Sigmoid colon (tissue), 3 donors: ENCODE results near the gene PSMD7.

Experiments
- POLR2A ChIP-seq, 2 donors: fragments of 450-650 bp; IDR thresholded peaks; one replicate each; pipeline ENCODE4 v1.6.1; 2016; ENCODE audit warnings: antibody characterized with exemption in 2 of 2, mild to moderate bottlenecking in 2 of 2, moderate library complexity in 2 of 2
- TF ChIP-seq, protein P1 (sequence below), 4 experiments: fragments of 450-650 bp in 3 of 4; fragments of 200-600 bp in 1 of 4; IDR thresholded peaks; one replicate each; pipeline ENCODE4 v1.5.1; 2016 to 2019; ENCODE audit warnings: antibody characterized with exemption in 4 of 4, mild to moderate bottlenecking in 3 of 4, moderate library complexity in 2 of 4

DNA sequence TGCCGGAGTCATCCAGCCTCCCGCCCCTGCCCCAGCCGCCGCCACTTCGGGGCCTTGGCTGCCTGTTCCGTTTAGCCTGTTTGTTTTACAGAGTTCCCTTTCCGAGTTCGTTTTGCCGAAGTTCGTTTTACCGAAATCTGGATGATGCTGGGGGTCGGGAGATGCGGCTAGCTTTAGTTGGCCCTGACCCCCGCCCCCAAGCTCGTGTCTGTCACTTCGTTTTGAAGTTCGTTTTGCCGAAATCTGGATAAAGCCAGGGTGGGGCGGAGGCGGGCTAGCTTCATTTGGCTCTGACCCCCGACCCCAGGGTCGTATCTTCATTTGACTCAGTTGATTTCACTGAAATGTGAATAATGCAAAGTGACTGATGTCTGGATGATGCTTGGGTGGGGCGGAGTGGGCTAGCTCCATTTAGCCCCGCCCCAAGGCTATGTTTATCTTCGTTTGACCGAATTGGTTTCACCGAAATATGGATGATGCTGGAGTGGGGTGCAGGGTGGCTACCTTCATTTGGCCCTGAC lies 591 bp downstream of the PSMD7 start:
- TF ChIP-seq, protein P1, sequence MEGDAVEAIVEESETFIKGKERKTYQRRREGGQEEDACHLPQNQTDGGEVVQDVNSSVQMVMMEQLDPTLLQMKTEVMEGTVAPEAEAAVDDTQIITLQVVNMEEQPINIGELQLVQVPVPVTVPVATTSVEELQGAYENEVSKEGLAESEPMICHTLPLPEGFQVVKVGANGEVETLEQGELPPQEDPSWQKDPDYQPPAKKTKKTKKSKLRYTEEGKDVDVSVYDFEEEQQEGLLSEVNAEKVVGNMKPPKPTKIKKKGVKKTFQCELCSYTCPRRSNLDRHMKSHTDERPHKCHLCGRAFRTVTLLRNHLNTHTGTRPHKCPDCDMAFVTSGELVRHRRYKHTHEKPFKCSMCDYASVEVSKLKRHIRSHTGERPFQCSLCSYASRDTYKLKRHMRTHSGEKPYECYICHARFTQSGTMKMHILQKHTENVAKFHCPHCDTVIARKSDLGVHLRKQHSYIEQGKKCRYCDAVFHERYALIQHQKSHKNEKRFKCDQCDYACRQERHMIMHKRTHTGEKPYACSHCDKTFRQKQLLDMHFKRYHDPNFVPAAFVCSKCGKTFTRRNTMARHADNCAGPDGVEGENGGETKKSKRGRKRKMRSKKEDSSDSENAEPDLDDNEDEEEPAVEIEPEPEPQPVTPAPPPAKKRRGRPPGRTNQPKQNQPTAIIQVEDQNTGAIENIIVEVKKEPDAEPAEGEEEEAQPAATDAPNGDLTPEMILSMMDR (IDR thresholded peaks at IDR 0.05): no peak
- no peak for TF ChIP-seq POLR2A (IDR thresholded peaks at IDR 0.05)
